Pons (tissue), 1 donor: ENCODE measurements around the gene USF3.

Experiments used
- DNase-seq: peaks from one replicate; pipeline ENCODE4 v3.0.0-alpha.2; 2016; ENCODE audit warnings: low spot score

USF3 gene, protein sequence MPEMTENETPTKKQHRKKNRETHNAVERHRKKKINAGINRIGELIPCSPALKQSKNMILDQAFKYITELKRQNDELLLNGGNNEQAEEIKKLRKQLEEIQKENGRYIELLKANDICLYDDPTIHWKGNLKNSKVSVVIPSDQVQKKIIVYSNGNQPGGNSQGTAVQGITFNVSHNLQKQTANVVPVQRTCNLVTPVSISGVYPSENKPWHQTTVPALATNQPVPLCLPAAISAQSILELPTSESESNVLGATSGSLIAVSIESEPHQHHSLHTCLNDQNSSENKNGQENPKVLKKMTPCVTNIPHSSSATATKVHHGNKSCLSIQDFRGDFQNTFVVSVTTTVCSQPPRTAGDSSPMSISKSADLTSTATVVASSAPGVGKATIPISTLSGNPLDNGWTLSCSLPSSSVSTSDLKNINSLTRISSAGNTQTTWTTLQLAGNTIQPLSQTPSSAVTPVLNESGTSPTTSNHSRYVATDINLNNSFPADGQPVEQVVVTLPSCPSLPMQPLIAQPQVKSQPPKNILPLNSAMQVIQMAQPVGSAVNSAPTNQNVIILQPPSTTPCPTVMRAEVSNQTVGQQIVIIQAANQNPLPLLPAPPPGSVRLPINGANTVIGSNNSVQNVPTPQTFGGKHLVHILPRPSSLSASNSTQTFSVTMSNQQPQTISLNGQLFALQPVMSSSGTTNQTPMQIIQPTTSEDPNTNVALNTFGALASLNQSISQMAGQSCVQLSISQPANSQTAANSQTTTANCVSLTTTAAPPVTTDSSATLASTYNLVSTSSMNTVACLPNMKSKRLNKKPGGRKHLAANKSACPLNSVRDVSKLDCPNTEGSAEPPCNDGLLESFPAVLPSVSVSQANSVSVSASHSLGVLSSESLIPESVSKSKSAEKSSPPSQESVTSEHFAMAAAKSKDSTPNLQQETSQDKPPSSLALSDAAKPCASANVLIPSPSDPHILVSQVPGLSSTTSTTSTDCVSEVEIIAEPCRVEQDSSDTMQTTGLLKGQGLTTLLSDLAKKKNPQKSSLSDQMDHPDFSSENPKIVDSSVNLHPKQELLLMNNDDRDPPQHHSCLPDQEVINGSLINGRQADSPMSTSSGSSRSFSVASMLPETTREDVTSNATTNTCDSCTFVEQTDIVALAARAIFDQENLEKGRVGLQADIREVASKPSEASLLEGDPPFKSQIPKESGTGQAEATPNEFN (N-terminal part only)

GRCh38 chr3:113695786-113696645 is at the start of gene USF3:
Gene USF3, minus strand, starts transcription at chr3:113696642. Its CDS starts 21,764 bp downstream, at chr3:113674878.
- DNase-seq, result peak; percentile 43

DNA sequence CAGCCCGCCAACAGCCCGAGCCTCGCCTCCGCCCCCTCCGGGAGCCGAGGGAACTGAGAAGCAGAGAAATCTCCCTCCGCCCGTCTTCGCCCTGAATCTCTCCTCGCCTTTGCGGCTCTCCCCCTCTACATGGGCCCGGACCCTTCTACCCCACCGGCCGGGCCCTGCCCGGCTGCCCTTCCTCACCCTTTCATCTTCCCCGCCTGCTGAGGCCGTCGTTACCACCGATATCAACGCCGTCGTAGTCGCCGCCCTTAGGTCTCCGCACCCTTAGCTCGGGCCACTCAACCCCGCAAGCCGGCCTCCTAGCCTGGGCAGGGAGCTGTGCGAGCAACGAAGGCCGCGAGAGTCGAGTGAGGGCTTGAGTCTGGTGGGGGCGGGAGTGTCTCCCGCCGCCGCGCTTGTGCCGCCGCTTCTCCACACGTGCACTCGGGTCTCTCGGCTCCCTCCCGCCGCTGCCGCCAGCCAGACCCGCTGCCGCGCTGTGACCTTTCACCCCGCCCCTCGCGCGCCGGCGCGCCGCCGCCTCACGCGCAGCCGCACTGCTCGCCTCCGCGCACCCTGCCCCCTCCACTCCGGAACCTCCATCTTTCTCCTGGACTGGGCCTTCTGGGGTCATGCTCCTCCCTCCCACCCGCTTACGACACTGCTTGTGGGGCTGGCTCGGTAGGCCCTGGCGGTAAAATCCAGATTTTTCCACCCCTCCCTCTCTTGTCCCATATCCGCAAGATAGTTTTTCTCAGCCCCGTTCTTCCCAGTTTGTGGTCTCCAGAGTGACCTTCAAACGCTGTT is 49.5 kb upstream of the USF3 start, which contains the start of gene NAA50:
TSS of gene NAA50 (minus strand) at position 494 of the 792 bp plus-strand sequence. CDS start at position 194, 300 bp downstream.
- peak; percentile 94 for DNase-seq

DNA sequence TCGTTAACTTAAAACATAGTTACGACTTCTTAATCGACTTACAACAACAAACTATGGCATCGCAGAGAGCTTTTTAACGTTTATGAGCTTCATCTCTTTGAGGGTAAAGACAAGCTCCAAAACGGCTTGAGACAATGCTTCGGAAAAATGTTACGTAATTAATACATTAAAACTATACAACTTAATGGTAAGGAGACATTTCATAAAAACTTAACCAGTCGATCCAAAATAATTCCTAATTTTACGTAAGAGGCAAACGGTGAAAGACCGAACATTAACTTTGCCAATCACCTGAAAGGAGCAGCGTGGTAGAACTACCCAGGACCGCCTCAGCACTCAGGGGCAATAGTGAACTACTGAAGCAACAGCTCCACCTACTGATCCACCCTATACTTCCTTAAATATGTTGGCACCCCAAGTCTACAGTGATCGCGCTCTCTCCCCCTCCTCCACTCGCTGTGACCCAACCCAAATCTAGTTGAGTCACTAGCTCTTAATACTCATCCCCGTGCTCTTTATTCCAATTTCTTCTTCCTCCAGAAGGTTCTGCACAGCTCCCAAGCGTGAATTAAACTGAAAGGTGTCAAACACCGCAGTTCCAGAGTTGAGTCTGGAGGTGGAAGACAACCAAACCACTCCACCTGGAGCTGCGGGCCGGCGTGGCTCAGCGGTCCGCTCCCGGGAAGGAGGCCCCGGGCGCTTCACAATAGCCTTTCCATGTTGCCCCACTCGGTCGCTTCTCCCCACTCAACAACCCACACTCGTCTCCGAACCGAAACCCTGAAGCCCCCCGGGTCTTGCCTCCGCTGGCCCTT is 48.7 kb upstream of the USF3 start:
- peak; percentile 87 for DNase-seq

DNA sequence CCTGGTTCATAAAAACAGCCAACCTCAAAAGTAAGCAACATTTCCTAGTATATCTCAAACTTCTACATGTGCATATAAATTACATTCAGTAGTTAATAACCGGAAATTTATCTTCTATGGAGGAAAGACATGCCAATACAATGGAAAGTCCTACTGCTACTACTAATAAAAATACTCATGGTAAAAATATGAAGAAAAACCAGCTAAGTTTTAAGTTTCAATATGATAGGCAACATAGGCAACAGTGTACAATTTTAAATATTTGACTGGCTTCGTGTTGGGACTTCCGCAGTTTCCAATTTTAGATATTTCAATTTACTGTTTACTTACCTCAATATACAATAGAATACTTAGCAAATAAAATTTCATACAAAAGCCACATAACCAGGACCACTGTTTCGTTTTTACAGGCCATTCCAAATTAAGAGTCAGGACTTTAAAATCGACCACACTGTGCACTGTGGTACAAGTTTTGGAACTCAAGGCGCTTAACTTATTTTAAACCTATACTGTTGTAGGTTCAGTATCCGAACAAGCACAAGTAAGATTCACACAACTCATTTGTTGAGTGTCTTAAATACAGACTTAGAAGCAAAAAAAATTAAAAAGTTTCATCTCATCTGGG is 46.7 kb upstream of the USF3 start:
- DNase-seq, result no peak

- no peak for DNase-seq
These were observed 45.2 kb upstream of the USF3 start for GRCh38 chr3:113741620-113742019.

DNA sequence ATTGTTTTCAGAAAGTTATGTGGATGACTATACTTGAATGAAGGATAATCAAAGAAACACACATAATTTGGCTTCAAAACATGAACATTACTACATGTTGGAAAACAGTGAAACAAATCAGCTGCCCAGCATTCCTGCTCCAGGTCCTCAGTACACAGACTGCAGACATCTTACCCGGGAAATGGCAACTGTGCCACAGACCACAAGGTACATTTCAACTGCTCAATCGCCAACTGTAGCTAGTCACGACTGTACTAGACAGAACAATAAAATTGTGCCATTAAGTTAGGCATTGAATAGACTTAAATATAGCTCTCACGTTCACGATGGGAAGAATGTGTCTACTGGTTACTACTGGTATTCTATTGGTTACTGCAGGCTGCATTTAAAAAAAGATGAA is 44.6 kb upstream of the USF3 start:
- DNase-seq, result no peak

DNA sequence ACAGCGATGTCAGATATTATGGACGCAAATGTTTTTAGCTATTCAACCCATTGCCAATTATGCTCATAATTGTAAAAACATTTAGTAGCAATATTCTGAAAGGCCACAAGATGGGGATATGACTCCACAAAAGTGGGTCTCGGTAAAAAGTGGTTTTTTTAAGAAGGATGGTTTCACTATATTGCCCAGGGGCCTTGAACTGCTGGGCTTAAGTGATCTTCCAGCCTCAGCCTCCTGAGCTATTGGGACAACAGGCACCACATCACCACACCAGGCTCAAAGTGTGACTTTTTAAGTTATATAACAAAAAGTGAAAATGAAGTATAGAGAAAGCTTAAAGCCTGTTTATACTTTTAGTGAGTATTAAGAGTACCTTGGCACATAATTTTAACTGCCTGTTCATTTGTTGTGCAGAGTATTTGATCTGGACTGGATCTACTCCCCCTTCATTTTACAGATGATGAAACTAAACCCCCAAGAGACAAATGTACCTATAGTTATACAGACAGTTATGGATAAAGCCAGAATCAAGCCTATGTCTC is 40.2 kb upstream of the USF3 start:
- DNase-seq, result peak; percentile 72

GRCh38 chr3:113731694-113732093 is 35.3 kb upstream of the USF3 start:
- no peak for DNase-seq

GRCh38 chr3:113730550-113730949 is 34.1 kb upstream of the USF3 start:
- DNase-seq, result no peak

- no peak for DNase-seq
These were observed 32.2 kb upstream of the USF3 start for GRCh38 chr3:113728661-113729060.

GRCh38 chr3:113721636-113722035 is 25.2 kb upstream of the USF3 start:
- DNase-seq, result no peak

DNA sequence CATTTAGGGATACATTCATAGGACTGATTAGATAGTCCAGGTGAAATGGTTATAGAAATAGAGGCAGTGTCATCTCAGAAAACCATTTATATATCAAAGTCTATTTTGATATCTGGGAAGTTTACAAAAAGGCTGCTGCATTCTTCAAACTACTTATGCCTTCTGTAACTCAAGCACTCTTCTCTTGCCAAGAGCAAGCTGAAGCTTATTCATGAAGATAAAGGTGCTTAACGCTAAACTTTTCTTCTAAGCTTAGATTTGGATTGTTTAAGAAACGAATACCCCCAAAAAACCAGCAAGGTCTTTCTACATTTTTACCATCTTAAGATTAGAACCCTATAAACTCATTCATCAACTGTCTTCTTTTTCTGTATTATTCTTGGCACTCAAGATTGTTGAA is 23.3 kb upstream of the USF3 start:
- no peak for DNase-seq

DNA sequence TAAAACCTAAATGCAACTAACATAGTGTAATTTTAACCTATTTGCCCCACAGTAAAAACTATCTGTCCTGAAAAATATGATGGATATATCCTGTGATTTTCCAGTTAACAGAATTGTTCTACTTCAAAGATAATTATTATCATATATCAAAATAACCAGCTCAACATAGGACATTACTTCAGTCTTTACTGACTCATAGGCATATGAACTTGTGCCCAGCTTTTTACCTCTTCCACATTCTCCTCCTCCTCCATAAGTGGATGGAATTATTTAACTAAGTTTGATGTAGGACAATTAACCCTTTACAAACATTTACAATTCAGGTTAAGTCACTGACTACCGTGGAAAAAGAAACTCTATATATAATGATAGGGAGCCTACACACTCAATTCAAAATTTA is 22.9 kb upstream of the USF3 start:
- no peak for DNase-seq

GRCh38 chr3:113717818-113718217 is 21.4 kb upstream of the USF3 start:
- no peak for DNase-seq

DNA sequence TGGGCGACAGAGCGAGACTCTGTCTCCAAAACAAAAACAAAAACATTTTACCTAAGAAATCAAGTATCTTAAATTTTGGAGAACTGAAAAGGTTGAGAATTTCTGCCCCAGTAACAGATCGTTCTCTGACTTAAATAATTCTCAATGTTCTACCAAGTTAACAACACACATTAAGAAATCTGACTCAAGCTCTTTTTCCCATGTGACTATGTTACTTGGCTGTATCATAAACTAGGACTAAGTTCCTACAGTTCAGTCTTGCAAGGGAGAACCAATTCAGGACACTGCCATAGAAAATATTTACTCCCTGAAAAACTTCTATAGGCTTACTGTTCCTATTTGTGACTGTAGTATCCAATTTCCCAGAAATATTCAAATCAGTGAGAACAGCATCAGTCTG is 20.9 kb upstream of the USF3 start:
- no peak for DNase-seq

DNA sequence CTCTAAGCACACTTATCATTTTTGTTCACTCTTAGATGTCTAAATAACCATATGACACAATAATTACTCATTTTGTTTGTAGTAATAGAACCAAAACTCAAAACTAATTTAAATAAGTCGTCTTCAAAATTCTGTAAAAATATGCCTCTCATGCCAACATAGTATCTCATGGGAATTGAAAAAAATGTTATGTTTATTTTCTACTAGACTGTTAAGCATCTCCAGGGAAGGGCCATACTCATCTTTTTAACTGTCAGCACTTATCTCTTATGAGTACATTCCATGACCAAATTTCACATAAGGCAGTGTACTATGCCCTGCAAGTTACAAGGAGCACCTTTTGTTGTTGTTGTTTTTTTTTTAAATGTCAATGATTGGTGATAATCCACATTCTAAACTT is 18.3 kb upstream of the USF3 start:
- DNase-seq, result no peak

DNA sequence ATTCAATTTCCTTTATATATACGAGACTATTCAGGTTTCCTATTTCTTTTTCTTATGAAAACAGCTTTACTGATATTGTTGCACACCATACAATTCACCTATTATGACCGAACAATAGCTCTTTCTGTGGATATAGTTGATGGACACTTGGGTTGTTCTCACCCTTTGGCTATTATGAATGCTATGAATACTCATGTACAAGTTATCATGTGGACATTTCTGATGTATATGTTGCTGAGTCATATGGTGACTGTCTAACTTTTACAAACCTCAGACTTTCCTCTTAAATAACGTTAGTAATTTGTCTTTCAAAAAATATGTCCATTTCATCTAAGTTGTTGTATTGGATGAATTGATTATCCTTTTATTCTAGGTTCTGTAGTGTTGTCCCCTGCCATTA is 15.7 kb upstream of the USF3 start:
- DNase-seq, result peak; percentile 32

GRCh38 chr3:113707835-113708234 is 11.4 kb upstream of the USF3 start:
- no peak for DNase-seq

DNA sequence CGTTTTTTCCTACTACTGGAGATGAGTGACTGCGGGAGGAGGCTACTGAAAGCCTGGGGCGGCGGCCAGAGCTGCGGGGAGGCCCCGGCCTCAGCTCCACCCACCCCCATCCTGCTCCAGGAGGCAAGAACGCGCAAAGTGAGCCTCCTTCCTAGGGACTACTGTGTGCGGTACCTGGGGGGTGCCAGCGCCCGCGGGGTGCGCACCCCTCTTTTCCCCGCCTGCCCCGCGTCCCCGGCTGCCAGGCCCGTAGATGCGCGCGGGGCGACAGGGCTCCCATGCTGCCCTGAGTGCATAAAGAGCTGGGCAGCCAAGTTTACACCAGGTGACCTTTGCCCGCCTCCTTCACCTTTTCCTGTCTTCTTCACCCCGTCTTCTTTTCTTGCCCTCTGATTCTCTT is 2.5 kb upstream of the USF3 start:
- DNase-seq, result no peak
